CD4-positive, alpha-beta T cell treated with Interleukin-4 for 1 hour (primary cell): ENCODE measurements around the gene SNAI3.

Experiments
- DNase-seq, 2 donors: peaks; one replicate each; pipeline ENCODE4 v3.0.0-alpha.2; 2020 to 2022

The SNAI3 gene

DNA sequence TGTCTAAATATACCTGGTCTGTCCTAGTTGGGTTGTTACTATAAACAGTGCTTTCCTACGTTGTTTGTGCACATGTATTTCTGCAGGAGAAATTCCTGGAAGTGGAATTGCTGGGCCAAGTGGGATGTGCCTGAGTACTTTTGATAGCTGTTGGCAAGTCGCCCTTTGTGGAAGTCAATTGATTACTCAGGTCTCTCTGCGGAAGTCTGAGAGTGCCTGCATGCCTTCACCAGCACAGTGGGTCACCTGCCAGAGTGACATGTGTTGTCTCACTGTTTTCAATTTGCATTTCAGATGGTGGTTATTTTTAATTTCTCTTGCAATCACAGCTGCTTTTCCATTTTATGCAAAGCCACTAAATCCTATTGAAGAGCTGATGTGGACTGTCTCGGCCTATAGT lies 21.2 kb downstream of the SNAI3 start:
- DNase-seq, result no peak

DNA sequence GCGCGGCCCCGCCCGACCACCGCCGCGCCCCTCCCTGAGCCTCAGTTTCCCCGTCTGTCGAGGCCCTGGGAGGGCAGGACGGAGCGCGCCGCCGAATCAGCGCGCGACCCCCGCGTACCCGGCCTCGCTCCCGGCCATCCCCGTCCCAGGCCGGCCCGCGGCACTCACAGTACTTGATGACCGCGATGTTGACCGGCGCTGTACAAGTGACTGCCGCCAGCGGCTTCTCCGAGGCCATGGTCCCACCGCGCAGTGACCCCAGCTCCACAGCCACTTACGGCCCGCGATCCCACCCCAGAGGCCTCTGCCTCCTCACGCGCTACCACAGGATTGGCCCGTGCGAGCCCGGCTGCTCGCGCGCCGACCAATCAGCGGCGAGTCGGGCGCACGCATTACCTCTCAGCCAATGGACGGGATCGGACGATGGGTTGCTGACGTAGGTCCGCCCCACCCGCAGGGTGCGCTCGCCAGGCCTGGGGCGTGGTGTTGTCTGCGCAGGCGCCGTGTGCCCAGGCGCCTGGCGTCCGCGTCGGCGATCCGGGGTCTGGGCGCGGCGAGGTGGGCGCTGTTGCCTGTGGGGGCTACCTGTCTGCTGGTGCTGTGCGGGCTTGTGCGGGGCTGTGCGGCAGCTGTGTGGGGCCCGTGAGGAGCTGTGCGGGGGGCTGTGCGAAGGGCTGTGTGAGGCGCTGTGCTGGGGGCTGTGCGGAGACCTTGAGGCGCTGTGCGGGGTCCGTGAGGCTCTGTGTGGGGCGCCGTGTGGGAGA lies 23.3 kb downstream of the SNAI3 start, which contains the start of gene MVD:
TSS of gene MVD (minus strand) at position 249 of the 764 bp plus-strand sequence. CDS start at position 238, 11 bp downstream.
- DNase-seq, result peak; percentile 96 to 97

DNA sequence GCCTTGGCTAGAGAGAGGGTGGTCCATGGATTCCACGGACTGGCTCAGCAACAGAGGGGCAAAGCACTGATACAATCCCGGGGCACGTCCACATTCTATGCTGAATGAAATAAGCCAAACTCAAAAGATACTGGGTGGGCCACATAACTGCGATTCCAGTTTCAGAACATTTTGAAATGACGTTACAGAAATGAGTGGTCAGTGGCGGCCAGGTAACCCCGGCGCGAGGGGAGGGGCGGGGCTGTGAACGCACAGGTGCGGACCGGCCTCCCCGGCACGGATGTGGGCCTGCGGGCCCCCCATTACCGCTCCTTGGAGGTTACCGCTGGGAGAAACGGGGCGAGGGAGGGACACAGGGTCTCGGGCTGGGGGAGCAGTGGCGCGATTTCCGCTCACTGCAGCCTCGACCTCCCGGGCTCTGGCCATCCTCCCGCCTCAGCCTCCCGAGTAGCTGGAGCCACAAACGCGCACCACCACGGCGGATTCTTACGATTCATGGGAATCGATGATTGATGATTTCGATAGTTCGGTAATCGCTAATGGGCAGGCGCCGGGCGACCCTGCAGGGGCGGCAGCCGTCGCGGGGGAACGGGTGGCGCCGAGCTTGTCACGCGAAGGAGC lies 24.0 kb downstream of the SNAI3 start:
- DNase-seq, result no peak

DNA sequence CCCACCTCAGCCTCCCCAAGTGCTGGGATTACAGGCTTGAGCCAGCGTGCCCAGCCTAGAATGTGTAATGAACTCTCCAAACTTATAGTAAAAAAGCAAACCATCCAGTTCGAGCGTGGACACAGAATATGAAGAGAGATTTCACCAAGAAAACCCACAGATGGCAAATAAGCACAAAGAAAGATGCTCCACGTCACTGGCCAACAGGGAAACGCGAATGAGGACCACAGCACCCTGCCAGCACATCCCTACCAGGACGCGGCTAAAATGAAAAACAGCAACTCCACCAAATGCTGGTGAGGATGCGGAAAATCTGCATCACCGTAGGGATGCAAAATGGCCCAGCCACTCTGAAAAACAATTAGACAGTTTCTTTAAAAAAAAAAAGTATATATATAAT lies 24.8 kb downstream of the SNAI3 start:
- no peak for DNase-seq

DNA sequence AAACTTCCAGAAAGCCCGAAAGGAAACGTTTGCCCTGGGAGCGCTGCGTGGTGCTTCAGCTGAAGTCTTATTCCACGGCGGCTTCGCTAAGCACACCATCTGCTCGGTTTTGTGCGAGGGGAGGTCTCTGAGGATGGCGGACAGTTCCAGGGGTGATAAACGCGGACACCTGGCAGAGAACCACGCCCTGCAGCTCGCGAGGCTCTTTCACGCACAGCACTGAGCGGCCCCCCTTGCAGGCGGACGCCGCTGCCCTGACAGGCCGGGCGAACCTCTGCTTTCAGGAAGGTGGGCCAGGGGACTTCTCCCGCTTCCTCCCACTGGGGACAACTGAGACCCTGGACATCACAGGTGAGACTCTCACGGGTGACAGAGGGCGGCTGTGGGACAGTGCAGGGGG lies 27.1 kb downstream of the SNAI3 start:
- no peak for DNase-seq

DNA sequence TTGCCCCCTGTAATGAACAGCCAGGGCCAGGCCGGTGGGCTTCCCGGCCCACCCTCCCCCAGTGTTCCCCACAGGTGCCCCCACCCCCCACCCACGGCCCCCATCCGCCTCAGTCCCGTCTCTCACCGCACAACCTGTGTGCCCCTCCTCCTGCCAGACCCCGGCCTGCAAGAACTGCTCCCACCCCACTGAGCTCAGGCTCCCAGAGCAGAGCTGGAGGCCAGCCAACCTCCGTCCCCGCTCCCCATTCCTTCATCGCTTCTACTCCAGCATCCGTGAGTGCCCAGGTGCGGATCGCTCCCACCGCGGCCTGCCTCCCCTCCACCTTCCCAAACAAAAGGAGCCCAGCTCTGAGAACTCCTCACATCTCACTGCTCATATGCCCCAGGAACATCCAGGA lies 27.6 kb downstream of the SNAI3 start:
- no peak for DNase-seq

DNA sequence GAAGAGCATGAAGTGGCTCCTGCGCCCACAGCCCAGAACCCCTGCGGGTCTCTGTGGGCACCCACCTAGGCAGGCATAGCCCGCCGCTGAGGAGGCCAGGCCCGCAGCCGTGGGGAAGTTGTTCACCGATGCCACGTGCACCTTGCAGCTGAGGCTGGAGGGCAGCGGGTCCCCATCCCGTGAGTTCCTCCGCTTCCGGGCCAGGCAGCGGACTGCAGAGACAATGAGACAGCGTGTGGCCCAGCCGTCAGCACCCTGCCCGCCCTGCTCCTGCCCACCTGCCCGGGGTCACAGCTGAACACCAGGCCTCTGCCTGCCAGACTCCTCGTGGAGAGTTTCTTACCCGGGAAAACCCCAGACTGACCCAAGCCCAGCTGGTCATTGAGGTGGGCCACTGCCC lies 28.9 kb downstream of the SNAI3 start:
- DNase-seq, result no peak

DNA sequence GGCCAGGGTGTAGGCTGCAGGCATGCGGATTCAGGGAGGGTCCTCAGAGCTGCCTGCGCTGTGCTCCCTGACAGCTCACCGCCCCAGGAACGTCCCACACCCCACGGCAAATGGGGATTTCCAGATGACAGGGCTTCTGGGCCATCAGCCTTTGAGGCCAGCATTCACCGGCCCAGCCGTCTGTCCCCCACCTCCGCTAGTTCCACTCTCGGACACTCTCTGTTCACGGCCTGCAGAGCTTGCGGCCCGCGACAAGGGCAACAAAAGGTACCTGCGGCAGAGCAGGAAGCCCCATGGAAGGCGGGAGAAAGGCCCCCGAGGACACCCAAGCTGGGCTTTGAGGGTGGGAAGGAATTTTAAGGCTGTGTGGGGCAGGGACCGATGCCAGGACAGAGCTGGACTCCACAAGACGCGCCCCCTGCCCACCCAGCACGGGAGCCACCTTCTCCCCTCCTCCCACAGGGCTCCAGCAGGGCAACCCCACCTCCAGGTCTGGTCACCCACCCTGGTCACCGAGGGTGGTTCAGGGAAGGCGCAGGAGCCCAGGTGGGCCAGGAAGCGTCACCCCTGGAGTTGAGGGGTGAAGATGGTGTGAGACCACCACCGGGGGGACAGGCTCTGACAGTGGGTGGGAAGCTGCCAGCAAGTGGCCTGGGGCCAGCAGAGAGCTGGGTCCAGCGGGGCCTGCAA lies 29.9 kb downstream of the SNAI3 start:
- no peak for DNase-seq

DNA sequence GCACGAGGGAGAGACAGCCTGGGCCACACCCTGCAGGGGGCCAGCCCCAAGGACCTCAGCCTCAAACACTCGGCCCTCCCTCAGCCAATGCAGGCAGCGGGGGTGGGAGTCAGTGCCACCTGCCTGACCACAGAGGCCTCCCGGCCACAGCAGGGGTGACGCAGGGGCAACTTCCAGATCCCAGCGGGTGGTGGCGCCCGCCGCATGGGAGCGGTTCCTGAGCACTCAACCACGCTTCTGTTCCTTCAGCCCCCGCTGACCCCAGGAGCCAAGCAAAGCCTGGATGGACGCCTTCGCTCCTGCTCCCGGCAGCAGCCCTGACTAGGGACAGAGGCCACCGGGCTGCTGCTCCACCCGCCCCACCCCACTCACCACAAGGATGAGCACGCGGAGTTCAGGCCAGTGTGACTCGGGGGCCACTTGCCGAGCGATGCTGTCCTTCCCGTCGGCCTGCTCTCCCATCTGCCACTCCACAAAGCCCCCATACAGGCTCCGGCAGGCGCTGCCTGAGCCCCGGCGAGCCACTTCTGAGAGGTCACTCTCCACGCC lies 30.5 kb downstream of the SNAI3 start:
- DNase-seq, result no peak

DNA sequence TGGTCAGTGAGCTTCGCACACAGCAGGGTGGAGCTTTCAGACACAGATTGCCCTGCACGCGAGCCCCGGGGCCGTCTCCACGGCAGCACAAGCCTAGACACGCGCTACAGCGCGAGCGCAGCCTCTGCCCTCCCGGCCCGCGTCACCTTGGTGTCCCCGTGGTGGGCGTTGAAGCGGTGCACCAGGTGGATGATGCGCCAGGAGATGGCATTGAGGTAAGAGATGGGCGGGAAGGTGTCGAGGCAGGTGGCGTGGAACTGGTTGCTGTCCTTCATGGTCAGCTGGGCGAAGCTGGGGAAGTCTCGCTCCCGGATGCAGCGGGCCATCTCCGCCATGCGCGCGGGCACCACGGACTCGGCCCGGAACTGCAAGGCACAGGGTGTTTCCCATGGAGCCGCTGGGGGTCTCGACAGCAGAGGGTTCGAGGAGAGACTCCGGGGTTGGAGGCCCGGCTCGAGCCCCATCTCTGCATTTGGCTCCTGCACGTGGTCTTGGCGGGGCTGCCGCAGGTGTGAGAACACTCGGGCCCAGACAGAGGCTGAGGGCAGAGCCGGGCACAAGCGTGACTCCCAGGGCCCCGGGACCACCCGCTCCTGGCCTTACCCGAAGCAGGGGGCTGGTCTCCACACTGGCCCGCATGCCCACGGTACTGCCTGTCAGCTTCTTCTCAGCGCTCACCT lies 31.1 kb downstream of the SNAI3 start:
- no peak for DNase-seq

DNA sequence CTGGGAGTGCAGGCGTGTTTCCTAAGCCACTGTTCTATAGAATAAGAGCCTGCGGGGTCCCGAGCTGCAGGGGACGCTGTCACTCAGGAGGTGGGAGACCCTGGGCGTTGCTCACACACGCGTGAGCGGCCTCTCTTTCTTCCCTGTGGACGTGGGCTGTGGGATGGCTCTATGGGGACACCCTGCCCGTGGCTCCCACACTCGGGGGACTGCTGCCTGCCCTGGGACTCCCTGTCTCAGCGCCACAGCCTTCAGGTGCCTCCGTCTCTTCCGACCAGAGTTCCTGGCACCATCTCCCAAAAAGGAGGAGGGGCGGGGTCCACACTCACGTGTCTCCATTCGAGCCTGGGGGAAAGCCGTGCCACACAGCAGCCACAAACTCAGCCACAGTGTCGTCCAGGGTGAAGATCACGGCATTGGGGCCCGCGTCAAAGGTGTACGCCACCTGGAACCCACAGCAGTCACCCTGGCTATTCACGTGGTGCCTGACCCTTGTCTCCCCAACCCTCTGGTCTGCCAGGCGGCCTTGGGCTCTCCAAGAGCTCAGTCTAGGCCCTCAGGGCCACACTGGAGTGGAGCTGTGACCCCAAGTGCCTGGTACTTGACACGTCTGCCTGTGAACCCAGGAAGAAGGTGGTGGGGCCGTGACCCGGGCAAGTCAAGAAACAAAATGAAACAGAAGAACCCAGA lies 31.8 kb downstream of the SNAI3 start:
- DNase-seq, result no peak

DNA sequence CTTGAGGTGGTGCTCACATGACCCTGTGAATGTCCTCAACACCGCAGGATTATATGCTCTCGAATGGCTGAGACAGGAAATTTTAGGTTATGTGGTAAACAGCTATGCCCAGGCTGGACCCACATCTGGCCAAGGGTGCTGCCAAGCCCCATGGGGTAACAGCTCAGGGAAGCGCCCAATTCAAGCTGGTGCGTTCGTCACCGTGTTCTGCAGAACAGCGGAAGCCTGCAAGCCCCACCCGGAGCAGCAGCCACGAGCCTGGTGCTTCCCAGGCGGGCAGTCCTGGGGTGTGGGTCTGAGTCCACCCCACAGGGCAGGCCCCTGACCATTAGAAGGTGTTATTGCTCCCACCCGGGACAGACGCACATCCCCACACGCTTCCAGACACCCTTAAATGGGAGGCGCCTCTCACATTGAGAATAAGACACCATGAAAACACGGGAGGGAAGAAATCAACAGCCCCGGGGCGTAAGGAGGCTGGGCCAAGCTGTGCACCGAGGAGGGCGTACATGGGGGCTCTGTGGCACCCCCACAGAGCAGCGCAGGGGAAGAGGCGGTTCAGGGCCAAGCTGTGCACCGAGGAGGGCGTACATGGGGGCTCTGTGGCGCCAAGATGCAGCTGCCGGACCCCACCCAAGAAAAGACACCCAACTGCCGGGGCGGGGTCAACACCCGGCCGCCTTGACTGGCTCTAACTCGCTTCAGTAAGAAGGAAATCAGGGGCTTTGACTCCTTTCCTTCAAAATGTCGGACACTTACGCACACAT lies 32.5 kb downstream of the SNAI3 start:
- peak; percentile 48 to 56 for DNase-seq

DNA sequence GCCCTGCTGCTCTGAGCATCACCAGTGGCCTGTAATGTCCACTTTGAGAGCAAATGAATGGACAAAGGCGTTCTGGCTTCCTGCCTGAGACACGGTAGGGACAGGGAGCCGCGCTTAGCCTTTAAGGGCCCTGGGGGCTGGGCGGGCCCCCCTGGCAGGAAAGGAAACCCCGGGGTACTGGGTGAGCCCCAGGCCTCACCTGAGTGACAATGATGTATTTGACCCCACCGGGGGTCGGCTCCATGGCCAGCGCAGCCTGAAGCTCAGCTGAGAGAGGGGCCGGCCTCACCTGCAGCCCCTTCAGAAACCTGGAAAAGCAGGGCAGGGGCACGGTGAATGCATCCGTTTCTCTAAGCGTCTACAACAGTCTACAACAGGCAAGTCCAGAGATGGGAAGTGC lies 33.2 kb downstream of the SNAI3 start:
- DNase-seq, result no peak

DNA sequence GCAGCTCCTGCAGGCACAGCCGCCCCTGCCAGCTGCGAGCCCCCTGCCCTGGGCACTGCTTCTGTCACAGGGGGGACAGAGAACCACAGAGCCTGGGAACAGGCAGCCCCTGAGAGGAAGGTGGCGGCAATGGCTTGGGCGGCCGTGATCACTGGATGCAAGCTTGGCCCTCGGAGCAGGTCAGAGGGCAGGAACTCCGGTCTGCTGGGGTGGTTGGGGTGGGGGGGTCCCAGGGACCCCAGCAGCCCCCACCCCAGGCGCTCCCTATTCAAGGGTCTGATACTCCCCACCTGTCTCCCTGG lies 33.6 kb downstream of the SNAI3 start:
- DNase-seq, result no peak

DNA sequence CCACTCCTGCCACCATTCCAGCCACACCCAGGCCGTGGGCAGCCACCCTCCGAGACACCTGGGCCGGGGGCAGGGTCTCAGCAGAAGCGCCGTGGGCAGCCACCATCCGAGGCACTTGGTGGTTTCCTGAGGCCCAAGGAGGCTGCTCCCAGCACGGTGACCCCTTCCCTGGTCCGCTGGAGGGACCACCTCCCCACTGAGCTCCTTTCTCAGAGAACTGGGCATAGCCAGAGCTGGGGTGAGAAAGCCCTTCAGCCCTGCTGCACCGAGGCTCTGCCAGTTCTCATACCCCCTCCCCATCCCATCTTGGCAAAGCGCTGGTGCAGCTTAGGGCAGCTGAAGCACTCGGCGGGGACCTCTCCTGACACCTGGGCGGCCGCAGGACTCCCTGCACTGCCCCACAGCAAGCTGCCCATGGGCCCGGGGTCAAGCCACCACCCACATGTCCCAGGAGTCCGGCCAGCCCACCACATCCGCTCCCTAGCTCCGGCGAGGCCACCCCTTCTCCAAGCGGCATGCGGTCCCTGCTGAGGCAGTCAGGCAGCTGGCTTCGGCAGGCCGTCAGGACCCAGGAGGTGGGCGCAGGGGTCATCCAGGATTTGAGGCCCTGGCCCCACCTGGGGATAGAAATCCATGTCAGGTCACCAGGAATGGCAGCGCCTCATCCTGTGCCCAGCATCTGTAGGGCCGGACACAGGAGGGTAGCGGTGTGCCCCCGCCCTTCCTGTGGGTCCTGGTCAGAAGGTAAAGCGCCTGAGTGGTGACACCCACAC lies 34.1 kb downstream of the SNAI3 start:
- no peak for DNase-seq

DNA sequence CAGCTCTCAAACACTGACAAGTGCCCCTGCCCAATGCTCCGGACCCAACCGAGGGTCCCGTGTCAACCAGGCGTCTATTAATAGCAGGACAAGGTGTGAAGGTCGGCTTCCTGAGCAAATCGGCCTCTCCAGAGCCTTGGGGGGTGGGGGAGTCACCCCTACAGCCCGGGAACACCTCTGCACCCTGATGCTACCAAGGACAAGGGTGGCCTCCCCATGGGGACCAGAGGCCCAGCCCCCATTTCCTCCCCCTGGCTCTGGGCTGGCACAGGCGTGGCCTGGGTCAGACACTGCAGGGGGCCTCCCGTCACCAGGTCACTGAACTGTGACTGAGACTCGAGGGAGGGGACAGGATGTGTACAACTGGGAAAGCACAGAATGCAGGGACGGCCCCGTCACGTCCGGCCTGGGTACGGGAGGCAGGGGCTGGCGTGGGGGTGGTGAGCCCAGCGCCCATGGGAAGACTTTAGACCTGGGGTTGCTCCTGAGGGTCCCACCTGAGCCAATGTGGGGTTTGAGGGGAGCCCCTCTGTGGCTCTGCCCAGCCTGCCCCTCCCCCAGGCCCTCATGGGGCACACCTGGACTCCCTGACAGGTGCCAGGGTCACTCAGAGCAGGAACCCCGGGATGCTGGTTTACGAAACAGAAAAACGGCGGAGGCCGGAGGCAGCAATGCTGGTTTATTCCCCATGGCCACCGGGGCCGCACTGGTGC lies 34.9 kb downstream of the SNAI3 start:
- DNase-seq, result peak; percentile 87

DNA sequence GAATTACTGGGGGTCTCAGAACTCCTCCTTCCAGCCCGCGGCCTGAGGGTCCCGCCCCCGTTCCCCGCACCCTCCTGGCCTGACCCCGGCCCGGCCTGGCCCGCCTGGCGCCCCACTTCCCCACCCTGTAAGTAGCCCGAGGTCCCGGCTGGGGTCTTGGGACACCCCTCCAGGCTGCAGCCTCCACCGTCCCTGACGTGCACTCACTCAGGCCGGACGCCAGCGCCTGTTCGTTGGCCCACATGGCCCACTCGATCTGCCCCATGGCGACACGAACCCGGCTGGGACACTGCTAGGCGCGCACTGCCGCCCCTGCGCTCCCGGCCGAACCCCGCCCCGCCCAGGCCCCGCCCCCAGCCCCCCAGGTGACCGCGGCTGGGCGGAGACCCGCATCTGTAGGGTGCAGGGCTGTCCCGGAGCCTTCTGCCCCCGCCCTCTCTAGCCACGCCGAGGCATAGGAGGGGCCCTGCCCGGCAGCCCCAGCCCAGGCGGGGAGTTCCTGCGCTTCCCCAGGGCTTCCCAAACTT lies 35.5 kb downstream of the SNAI3 start, which contains the start of gene CYBA:
TSS of gene CYBA (minus strand) at position 305 of the 527 bp plus-strand sequence. CDS start at position 265, 40 bp downstream.
- DNase-seq, result peak; percentile 88 to 89

DNA sequence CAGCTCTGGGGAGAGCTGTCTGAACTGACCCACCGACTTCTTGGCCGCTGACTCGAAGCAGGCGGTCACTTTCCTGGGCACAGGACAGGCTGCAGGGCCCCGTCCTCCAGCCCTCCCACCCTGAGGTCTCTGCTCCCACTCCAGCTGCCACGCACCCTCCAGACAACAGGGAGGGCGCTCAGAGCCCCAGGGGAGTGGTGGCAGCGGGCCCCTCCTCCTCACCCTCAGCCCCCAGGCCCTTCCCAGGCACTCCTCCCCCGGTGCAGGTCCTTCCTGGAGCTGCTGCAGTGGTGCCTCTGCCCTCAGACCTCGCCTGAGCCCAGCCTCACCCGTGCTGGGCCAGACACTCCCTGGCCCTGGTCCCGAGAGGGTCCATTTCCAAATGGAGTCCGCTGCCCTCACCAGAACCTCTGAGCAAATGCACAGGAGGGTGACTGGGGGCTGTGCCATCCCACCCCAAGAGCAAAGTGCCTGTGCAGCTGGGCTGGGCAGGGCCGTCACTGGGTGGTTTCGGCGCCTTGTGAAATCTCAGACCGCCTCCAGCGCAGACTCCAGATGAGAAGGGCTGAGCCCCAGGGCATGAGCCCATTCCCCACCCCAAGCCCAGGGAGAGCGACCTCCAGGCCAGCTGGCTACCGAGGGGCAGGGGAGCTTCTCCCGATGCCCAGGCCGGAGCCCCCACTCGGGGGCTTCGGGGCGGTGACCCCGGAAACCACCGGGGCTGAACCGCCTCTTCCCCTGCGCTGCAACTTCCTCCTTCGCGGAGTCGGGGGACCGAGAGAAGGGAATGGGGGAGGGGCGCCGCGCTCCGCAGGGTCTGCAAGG lies 36.2 kb downstream of the SNAI3 start:
- peak; percentile 42 to 52 for DNase-seq
